Mesothelial cell of epicardium (in vitro differentiated cells): ENCODE results near the gene PDGFB. TPM values are rescaled to one million over a fixed set of nuclear protein-coding genes. Genes with fewer than 3 reads are reported as not detected.

Source experiments
- DNase-seq, 2 experiments: peaks; one replicate each; pipeline ENCODE4 v3.0.0; 2021; ENCODE audit warnings: low spot score in 2 of 2; ENCODE audit not compliant: unreplicated experiment in 2 of 2
- H3K27ac Mint-ChIP-seq: 2 replicates; pipeline ENCODE4 v1.8.0; 2021; ENCODE audit warnings: mixed read lengths
- H3K27me3 Mint-ChIP-seq: 2 replicates; pipeline ENCODE4 v1.8.0; 2021; ENCODE audit warnings: low read depth, mixed read lengths
- H3K36me3 Mint-ChIP-seq: 2 replicates; pipeline ENCODE4 v1.8.0; 2021; ENCODE audit warnings: mixed read lengths
- H3K4me1 Mint-ChIP-seq: 2 replicates; pipeline ENCODE4 v1.8.0; 2021; ENCODE audit warnings: mixed read lengths
- H3K4me3 Mint-ChIP-seq: 2 replicates; pipeline ENCODE4 v1.8.0; 2021; ENCODE audit warnings: mild to moderate bottlenecking, moderate library complexity, mixed read lengths
- H3K9me3 Mint-ChIP-seq: 2 replicates; pipeline ENCODE4 v1.8.0; 2021; ENCODE audit warnings: mixed read lengths
- CTCF ChIP-seq: fragments of 200-600 bp; sonication (generic); IDR thresholded peaks from one replicate; pipeline ENCODE4 v1.5.0; 2021; ENCODE audit warnings: antibody characterized with exemption; ENCODE audit not compliant: unreplicated experiment
- total RNA-seq: library from RNA; stranded (reverse); gene quantifications from 3 replicates; pipeline ENCODE4 v1.2.1, GENCODE V29; 2021

The PDGFB gene
- total RNA-seq, 1 donor from 2014 or later, result 14.7 TPM

GRCh38 chr22:39275814-39276439, 31.1 kb upstream of the PDGFB start:
- H3K27ac Mint-ChIP-seq, result no peak overlapping the region

GRCh38 chr22:39273950-39274887, 29.4 kb upstream of the PDGFB start:
- no peak overlapping the region for H3K4me3 Mint-ChIP-seq
- no peak for TF ChIP-seq CTCF
- H3K27ac Mint-ChIP-seq, result no peak overlapping the region
- peaks cover 6% of the 10 kb centered on the region for H3K9me3 Mint-ChIP-seq
- H3K36me3 Mint-ChIP-seq, result no peaks in the 10 kb centered on the region
- H3K27me3 Mint-ChIP-seq, result no peaks in the 10 kb centered on the region
- H3K4me1 Mint-ChIP-seq, result peaks cover 8% of the 10 kb centered on the region
- DNase-seq, result no peak

More at GRCh38 chr22:39275814-39276439, 31.1 kb upstream of the PDGFB start:
- TF ChIP-seq CTCF, result no peak
- Mint-ChIP-seq H3K9me3 (peaks cover 6% of the 10 kb centered on the region), H3K27me3 (no peaks in the 10 kb centered on the region), H3K4me3 (no peak overlapping the region), H3K36me3 (no peaks in the 10 kb centered on the region), H3K4me1 (peaks cover 13% of the 10 kb centered on the region)
- no peak for DNase-seq

GRCh38 chr22:39270792-39271191, 26.0 kb upstream of the PDGFB start:
- H3K36me3 Mint-ChIP-seq, result no peaks in the 10 kb centered on the region
- peaks cover 5% of the 10 kb centered on the region for H3K4me1 Mint-ChIP-seq
- TF ChIP-seq CTCF, result no peak
- H3K9me3 Mint-ChIP-seq, result no peaks in the 10 kb centered on the region
- H3K4me3 Mint-ChIP-seq, result no peak overlapping the region
- no peak for DNase-seq
- H3K27me3 Mint-ChIP-seq, result no peaks in the 10 kb centered on the region
- H3K27ac Mint-ChIP-seq, result no peak overlapping the region

- Mint-ChIP-seq H3K36me3 (no peaks in the 10 kb centered on the region), H3K27ac (no peak overlapping the region), H3K4me1 (no peaks in the 10 kb centered on the region), H3K9me3 (no peaks in the 10 kb centered on the region), H3K27me3 (no peaks in the 10 kb centered on the region), H3K4me3 (no peak overlapping the region)
- no peak for TF ChIP-seq CTCF
- DNase-seq, result no peak
Measured at GRCh38 chr22:39270280-39270679, 25.5 kb upstream of the PDGFB start.

- TF ChIP-seq CTCF, result no peak
- Mint-ChIP-seq H3K27me3 (no peaks in the 10 kb centered on the region), H3K4me3 (no peak overlapping the region), H3K36me3 (no peaks in the 10 kb centered on the region), H3K27ac (no peak overlapping the region), H3K4me1 (no peaks in the 10 kb centered on the region), H3K9me3 (no peaks in the 10 kb centered on the region)
- no peak for DNase-seq
Measured at GRCh38 chr22:39269095-39269790, 24.5 kb upstream of the PDGFB start.
